Endothelial cell of umbilical vein (primary cell): ENCODE results near the gene TMEM30B. TPM values are rescaled to one million over a fixed set of nuclear protein-coding genes. Genes with fewer than 3 reads are reported as not detected.

Experiments used
- BruUV-seq: library from RNA; stranded (reverse); fragments of 400-500 nt; replicated peaks from 2 replicates; lab custom pipeline; 2021; lab: Mats Ljungman, UMichigan
- CTCF ChIA-PET: fragments of 300-600, 350-600 bp; sonication (Branson Sonifier 250); formaldehyde crosslinking; loops from one replicate; lab custom pipeline; 2021; ENCODE audit warnings: antibody characterized with exemption, inconsistent platforms; lab: Charles Lee
- POLR2A ChIA-PET: fragments of 300-600, 350-600 bp; sonication (Branson Sonifier 250); formaldehyde crosslinking; loops from one replicate; lab custom pipeline; 2021; ENCODE audit warnings: antibody characterized with exemption, inconsistent platforms; lab: Charles Lee
- DNase-seq: peaks from one replicate; pipeline ENCODE4 v3.0.0-alpha.2; 2011; ENCODE audit warnings: low read depth, low spot score
- FAIRE-seq: peaks from 2 replicates; lab custom pipeline; 2011; peaks lifted over from hg19 to GRCh38; lab: Jason Lieb, UNC
- H2AFZ ChIP-seq: 2 replicates; pipeline ENCODE4 v1.6.0; 2012; ENCODE audit warnings: low read depth, low read length, control low read depth, inconsistent platforms
- H3K27ac ChIP-seq: 2 replicates; pipeline ENCODE4 v1.5.1; 2011; ENCODE audit warnings: low read depth, mild to moderate bottlenecking, control low read depth, low read length, moderate library complexity; ENCODE audit not compliant: insufficient read depth
- H3K27me3 ChIP-seq, 2 experiments: 2 replicates each; pipeline versions ENCODE4 v1.6.0 to v1.6.1; 2011; ENCODE audit warnings: low read length in 2 of 2, mixed read lengths in 1 of 2; ENCODE audit not compliant: control insufficient read depth in 2 of 2, insufficient read depth in 2 of 2
- H3K36me3 ChIP-seq, 2 experiments: 2 replicates in 1 of 2; 3 replicates in 1 of 2; pipeline ENCODE4 v1.5.1; 2011; ENCODE audit warnings: low read length in 2 of 2, mild to moderate bottlenecking in 1 of 2, moderate library complexity in 1 of 2; ENCODE audit not compliant: control insufficient read depth in 2 of 2, insufficient read depth in 2 of 2; ENCODE audit errors: extremely low read depth in 1 of 2
- H3K4me1 ChIP-seq: 3 replicates; pipeline ENCODE4 v1.5.1; 2011; ENCODE audit warnings: mild to moderate bottlenecking, low read length; ENCODE audit not compliant: control insufficient read depth, insufficient read depth; ENCODE audit errors: extremely low read depth
- H3K4me2 ChIP-seq: 2 replicates; pipeline ENCODE4 v1.6.1; 2011; ENCODE audit warnings: low read length, control low read depth, mixed read lengths; ENCODE audit not compliant: insufficient read depth
- H3K4me3 ChIP-seq, 3 experiments: fragments of 200-600 bp in 1 of 3; sonication (generic), shearing (Covaris generic) in 1 of 3; replicated peaks in 1 of 3; 2 replicates each; pipeline ENCODE4 v1.5.1; 2011 to 2016; ENCODE audit warnings: control low read depth in 3 of 3, low read length in 3 of 3, mild to moderate bottlenecking in 2 of 3, inconsistent platforms in 1 of 3, low read depth in 1 of 3, moderate library complexity in 1 of 3; ENCODE audit not compliant: insufficient read depth in 1 of 3
- H3K79me2 ChIP-seq: 2 replicates; pipeline ENCODE4 v1.6.0; 2012; ENCODE audit warnings: low read length, inconsistent platforms; ENCODE audit not compliant: control insufficient read depth, insufficient read depth
- H3K9ac ChIP-seq: replicated peaks from 2 replicates; pipeline ENCODE3; 2011; ENCODE audit warnings: low read length, control low read depth; ENCODE audit not compliant: insufficient read depth; ENCODE audit errors: extremely low read depth
- H3K9me1 ChIP-seq: replicated peaks from 3 replicates; pipeline ENCODE4 v1.6.0; 2011; ENCODE audit warnings: mild to moderate bottlenecking, low read length; ENCODE audit not compliant: control insufficient read depth, insufficient read depth; ENCODE audit errors: extremely low read depth
- H3K9me3 ChIP-seq: replicated peaks from 2 replicates; pipeline ENCODE4 v1.5.1; 2012; ENCODE audit warnings: low read length, inconsistent platforms; ENCODE audit not compliant: control insufficient read depth, insufficient read depth
- H4K20me1 ChIP-seq: replicated peaks from 2 replicates; pipeline ENCODE3; 2011; ENCODE audit warnings: mild to moderate bottlenecking, low read length; ENCODE audit not compliant: control insufficient read depth, insufficient read depth; ENCODE audit errors: extremely low read depth
- EZH2 ChIP-seq: IDR thresholded peaks from 2 replicates; pipeline ENCODE4 v1.6.1; 2012; ENCODE audit warnings: borderline replicate concordance, low read depth, mild to moderate bottlenecking, moderate library complexity, low read length, inconsistent platforms; ENCODE audit not compliant: severe bottlenecking
- FOS ChIP-seq: IDR thresholded peaks from 2 replicates; pipeline ENCODE4 v1.6.1; 2011; ENCODE audit warnings: mild to moderate bottlenecking, low read length, moderate library complexity, borderline replicate concordance; ENCODE audit not compliant: insufficient read depth
- GATA2 ChIP-seq: IDR thresholded peaks from 2 replicates; pipeline ENCODE4 v1.7.0; 2011; ENCODE audit warnings: low read depth, mild to moderate bottlenecking, moderate library complexity, mixed read lengths, low read length; ENCODE audit not compliant: insufficient read length, insufficient read depth
- JUN ChIP-seq: IDR thresholded peaks from 2 replicates; pipeline ENCODE4 v1.6.1; 2011; ENCODE audit warnings: borderline replicate concordance, low read depth; ENCODE audit not compliant: insufficient read length, insufficient read depth
- MYC ChIP-seq: IDR thresholded peaks from one replicate; pipeline ENCODE4 v1.6.1; 2011; ENCODE audit warnings: mild to moderate bottlenecking, low read depth, low read length
- POLR2A ChIP-seq: IDR thresholded peaks from 2 replicates; pipeline ENCODE4 v1.6.1; 2012; ENCODE audit warnings: low read depth, mild to moderate bottlenecking, control low read depth, low read length
- POLR2AphosphoS5 ChIP-seq: IDR thresholded peaks from 2 replicates; pipeline ENCODE4 v1.6.1; 2012; ENCODE audit warnings: low read depth, mild to moderate bottlenecking, control low read depth, low read length, moderate library complexity; ENCODE audit not compliant: insufficient read depth
- dilution Hi-C: fragments of 300-500 bp; cut with MboI; formaldehyde crosslinking; loops from one replicate; pipeline ENCODE4 v1.15.0; 2019; ENCODE audit warnings: low sequenced_read_pairs; ENCODE audit not compliant: extremely low pct_ligation_motif_present
- intact Hi-C: fragments of 100-400 bp; cut with micrococcal nuclease; formaldehyde crosslinking; loops from one replicate; pipeline ENCODE4 v1.10.0; 2022
- polyA plus RNA-seq, 4 experiments: library from polyadenylated mRNA; depleted of rRNA in 3 of 4; stranded (reverse) in 3 of 4; unstranded in 1 of 4; fragments of >200 nt; gene quantifications; 2 replicates each; pipeline versions ENCODE4 v1.2.1 to v1.2.3, GENCODE V29; 2011 to 2012; ENCODE audit warnings: missing spikeins in 1 of 4
- total RNA-seq: library from RNA; stranded (reverse); gene quantifications from 2 replicates; pipeline ENCODE4 v1.2.3, GENCODE V29; 2021
- TF ChIP-seq, protein P1 (sequence below), 2 donors: IDR thresholded peaks; 1 replicate in 1 of 2; 2 replicates in 1 of 2; pipeline ENCODE4 v1.5.1; 2011; ENCODE audit warnings: low read length in 2 of 2, mild to moderate bottlenecking in 2 of 2, moderate library complexity in 2 of 2, control low read depth in 1 of 2, inconsistent platforms in 1 of 2, low read depth in 1 of 2; ENCODE audit not compliant: insufficient read depth in 1 of 2; ENCODE audit errors: extremely low read depth in 1 of 2
- TF ChIP-seq, protein P2 (sequence below): IDR thresholded peaks from 2 replicates; pipeline ENCODE4 v1.6.1; 2011; ENCODE audit not compliant: insufficient read depth, insufficient read length

Gene TMEM30B
- total and polyA plus RNA-seq, 2 donors (not counting 3 experiments of a cell fraction or from before 2014, with no cell fraction given), result 0.32 to 0.35 TPM

DNA sequence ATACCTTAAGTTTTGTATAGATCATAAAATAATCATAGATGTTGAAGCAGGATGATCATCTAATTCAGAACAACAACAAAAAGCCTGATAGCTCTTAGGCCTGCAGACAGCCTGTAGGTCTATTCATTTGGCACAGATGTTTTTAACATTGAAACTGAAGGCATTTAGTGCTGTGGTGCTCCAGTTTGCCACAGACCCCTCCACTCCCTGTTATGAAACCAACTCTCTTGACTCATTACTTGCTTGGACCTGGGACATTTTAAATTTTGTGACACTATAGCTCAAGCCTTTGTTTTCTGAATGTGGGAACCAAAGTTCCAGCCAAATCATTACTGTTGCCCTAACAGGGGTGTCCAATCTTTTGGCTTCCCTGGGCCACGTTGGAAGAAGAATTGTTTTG lies 49.4 kb upstream of the TMEM30B start:
- no peak for TF ChIP-seq EZH2
- TF ChIP-seq MYC, result no peak
- no peak for TF ChIP-seq GATA2
- no peak for TF ChIP-seq JUN
- TF ChIP-seq POLR2AphosphoS5, result no peak
- no peak for TF ChIP-seq FOS
- TF ChIP-seq, protein P1, sequence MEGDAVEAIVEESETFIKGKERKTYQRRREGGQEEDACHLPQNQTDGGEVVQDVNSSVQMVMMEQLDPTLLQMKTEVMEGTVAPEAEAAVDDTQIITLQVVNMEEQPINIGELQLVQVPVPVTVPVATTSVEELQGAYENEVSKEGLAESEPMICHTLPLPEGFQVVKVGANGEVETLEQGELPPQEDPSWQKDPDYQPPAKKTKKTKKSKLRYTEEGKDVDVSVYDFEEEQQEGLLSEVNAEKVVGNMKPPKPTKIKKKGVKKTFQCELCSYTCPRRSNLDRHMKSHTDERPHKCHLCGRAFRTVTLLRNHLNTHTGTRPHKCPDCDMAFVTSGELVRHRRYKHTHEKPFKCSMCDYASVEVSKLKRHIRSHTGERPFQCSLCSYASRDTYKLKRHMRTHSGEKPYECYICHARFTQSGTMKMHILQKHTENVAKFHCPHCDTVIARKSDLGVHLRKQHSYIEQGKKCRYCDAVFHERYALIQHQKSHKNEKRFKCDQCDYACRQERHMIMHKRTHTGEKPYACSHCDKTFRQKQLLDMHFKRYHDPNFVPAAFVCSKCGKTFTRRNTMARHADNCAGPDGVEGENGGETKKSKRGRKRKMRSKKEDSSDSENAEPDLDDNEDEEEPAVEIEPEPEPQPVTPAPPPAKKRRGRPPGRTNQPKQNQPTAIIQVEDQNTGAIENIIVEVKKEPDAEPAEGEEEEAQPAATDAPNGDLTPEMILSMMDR (IDR thresholded peaks at IDR 0.05; ENCODE audit: extremely low read depth in 1 of 2, insufficient read depth in 1 of 2, low read depth in 1 of 2, low read length in 2 of 2), result no peak
- TF ChIP-seq, protein P2, sequence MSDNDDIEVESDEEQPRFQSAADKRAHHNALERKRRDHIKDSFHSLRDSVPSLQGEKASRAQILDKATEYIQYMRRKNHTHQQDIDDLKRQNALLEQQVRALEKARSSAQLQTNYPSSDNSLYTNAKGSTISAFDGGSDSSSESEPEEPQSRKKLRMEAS, result no peak
- no peak for TF ChIP-seq POLR2A
- no peak for DNase-seq
- Histone ChIP-seq H3K27me3 (no peaks in the 10 kb centered on the region), H3K4me3 (no peak overlapping the region), H3K4me1 (peaks cover 48% of the 10 kb centered on the region), H3K79me2 (peaks cover 92% of the 10 kb centered on the region), H3K9me3 (no peaks in the 10 kb centered on the region), H3K27ac (no peak overlapping the region), H3K9me1 (no peaks in the 10 kb centered on the region), H3K4me2 (no peak overlapping the region), H4K20me1 (peaks cover 2% of the 10 kb centered on the region), H3K36me3 (peaks cover 0 to 6% of the 10 kb centered on the region in 2 experiments), H2AFZ (no peak overlapping the region), H3K9ac (no peak overlapping the region)
- FAIRE-seq, result no peak
- dilution Hi-C loops, result no loop called here
- CTCF ChIA-PET, result interaction anchor here (1.2 to 1.3 kb wide), 3 partner anchors 9 to 34 kb away, joined by 3 to 5 read pairs (median 5); partner anchors contain the start of gene PRKCH
- no TSS peak for BruUV-seq
- intact Hi-C loops, result no loop called here
- POLR2A ChIA-PET, result no interaction called here
